M059J (cell line): ENCODE results near the gene PRSS53. TPM values are rescaled to one million over a fixed set of nuclear protein-coding genes. Genes with fewer than 3 reads are reported as not detected.

Experiments used
- DNase-seq: peaks from one replicate; pipeline ENCODE4 v3.0.0-alpha.2; 2012; ENCODE audit warnings: low read depth
- total RNA-seq: library from RNA; depleted of rRNA; stranded (reverse); fragments of >200 nt; shearing (Covaris generic); gene quantifications from 2 replicates; pipeline ENCODE4 v1.2.3, GENCODE V29; 2014; rRNA removed

The PRSS53 gene
- total RNA-seq, 1 experiment from 2014 or later: 2.7 TPM

DNA sequence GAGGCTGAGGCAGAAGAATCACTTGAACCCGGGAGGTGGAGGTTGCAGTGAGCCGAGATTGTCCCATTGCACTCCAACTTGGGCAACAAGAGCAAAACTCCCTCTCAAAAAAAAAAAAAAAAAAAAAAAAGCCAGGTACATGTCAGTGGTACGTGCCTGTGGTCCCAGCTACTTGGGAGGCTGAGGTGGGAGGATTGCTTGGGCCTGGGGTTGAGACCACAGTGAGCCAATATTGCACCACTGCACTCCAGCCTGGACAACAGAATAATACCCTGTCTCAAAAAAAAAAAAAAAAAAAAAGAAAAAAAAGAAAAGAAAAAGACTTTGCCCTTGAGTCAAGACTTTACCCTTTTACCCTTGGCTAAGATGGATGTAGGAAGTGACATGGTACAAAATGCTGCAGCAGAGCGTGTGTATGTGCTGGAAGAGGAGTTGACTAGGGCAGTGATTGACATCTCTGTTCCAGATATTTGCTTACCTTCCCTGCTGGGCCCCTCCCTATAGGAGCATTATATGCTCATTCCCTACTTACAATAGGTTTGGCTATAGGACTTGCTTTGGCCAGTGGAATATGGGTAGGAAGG is 44.8 kb downstream of the PRSS53 start:
- DNase-seq: no peak

DNA sequence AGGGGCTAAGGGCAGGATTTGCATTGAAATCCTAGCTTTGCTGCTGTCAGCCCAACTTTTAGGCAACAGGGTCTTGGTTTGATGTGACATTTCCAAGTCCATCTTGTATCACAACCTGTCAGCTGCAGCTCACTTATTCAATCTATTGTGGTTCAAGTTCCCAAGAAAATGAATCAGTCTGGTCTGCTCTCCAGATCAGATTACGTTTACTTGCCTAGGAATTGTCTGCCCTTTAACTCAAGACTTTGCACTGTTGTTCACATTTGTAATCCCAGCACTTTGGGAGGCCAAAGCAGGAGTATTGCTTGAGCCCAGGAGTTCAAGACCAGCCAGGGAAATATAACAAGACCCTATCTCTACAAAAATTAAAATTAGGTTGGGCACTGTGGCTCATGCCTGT is 45.4 kb downstream of the PRSS53 start:
- DNase-seq: no peak

DNA sequence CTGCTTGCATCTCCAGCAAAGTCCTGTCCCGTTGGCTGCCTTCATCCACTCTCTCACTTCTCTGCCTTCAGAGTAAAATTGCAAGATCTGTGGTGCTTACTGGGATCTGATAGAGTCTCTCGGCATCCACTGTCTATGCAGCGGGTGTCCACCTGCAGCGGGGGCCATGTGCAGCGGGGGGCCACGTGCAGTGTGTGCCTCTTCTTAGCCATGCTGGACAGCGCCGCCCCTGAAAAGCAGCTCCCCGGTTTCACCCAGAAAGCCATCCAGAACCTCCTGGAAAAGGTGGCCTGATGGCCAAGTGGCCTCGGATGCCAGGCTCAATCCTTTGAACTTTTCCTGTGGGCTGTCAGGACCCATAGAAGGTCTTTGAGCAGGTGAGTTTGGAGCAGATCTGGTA is 45.9 kb downstream of the PRSS53 start:
- no peak for DNase-seq

DNA sequence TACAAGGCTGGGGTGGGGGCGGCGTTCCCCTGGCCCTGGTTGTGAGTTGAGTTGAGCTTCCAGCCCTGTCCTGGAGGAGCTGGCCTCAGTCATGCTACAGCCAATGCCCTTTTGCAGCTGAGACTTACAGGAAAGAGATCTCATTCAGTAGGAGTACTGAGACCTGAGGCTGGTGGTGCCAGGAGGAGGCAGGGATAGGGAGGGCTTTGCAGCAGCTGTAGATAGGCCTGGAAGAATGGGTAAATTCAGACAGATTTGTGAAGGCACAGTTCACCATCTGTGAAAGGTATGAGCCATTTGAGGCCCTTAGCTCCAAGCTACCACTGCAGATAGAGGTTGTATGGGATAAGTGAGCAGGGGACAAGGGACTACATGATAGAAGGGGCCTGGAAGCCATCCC is 49.8 kb downstream of the PRSS53 start:
- DNase-seq: no peak

DNA sequence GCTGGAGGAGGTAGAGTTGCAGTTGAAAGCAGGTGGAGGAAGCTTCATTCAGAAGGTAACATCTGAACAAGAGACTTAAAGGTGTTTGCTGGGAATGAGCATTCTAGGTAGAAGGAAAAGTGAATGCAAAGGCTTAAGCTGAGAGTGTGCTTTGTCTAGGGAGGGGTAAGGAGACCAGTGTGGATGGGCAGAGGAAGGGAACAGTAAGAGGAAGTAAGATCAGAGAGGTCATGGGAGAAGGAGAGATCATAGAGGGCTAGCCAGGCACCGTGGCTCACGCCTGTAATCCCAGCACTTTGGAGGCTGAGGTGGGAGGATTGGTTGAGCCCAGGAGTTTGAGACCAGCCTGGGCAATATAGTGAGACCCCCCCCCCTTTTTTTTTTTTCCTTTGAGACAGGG is 52.1 kb downstream of the PRSS53 start:
- no peak for DNase-seq

DNA sequence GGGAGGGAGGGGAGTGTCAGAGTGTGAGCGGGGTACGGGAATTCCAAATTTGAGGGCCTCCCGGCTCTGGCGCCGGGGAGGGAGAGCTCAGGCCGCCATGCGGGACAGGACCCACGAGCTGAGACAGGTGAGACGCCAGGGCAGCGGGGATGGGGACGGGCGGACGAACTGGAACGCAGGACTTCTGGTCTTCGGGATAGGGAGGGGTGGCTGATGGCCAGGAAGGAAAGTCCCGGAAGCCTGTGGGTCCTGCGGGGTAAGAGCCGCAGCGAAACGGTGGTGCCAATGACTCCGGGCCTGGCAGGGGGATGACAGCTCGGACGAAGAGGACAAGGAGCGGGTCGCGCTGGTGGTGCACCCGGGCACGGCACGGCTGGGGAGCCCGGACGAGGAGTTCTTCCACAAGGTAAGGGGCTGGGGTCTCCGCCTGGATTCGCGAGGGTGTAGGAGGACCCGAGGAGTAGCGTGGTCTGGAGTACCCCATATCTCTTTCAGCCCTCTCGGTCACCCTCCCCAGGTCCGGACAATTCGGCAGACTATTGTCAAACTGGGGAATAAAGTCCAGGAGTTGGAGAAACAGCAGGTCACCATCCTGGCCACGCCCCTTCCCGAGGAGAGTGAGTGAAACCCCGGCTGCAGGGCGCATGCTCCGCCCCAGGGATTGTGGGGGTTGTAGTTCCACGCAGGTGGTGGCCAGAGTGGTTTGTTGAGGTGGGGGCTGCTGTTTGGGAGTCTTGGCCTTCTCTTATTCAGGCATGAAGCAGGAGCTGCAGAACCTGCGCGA is 54.8 kb downstream of the PRSS53 start:
- DNase-seq: peak; percentile 89

Other genes with a start within 250 kb of the PRSS53 start
- gene BCL7C, start 194.9 kb downstream of the PRSS53 start, total RNA-seq: 33.6 and 34.7 TPM in 2 replicates
- 0.42 TPM in 1 of 2 replicates, not detected in the other for gene CTF1, start 192.3 kb downstream of the PRSS53 start, total RNA-seq
- 10.5 and 16.8 TPM in 2 replicates for gene FBXL19, start 165.4 kb downstream of the PRSS53 start, total RNA-seq
- 46.0 and 58.5 TPM in 2 replicates for gene ORAI3, start 139.9 kb downstream of the PRSS53 start, total RNA-seq
- 1.4 and 3.9 TPM in 2 replicates for gene SETD1A, start 131.2 kb downstream of the PRSS53 start, total RNA-seq
- 7.0 and 8.2 TPM in 2 replicates for gene HSD3B7, start 103.7 kb downstream of the PRSS53 start, total RNA-seq
- gene STX1B, start 78.3 kb downstream of the PRSS53 start, total RNA-seq: 0.20 and 0.37 TPM in 2 replicates
- 11.7 and 26.7 TPM in 2 replicates for gene STX4, start 55.4 kb downstream of the PRSS53 start, total RNA-seq
- gene ZNF668, start 14.7 kb downstream of the PRSS53 start, total RNA-seq: 6.5 and 11.9 TPM in 2 replicates
- gene ZNF646, start 14.5 kb downstream of the PRSS53 start, total RNA-seq: 14.3 and 21.5 TPM in 2 replicates
- 193 and 223 TPM in 2 replicates for gene VKORC1, start 5.9 kb upstream of the PRSS53 start, total RNA-seq
- gene BCKDK, start 19.4 kb upstream of the PRSS53 start, total RNA-seq: 52.8 and 57.7 TPM in 2 replicates
- 45.0 and 53.3 TPM in 2 replicates for gene KAT8, start 28.7 kb upstream of the PRSS53 start, total RNA-seq
- 0.20 TPM in 1 of 2 replicates, not detected in the other for gene PRSS8, start 46.8 kb upstream of the PRSS53 start, total RNA-seq
- 0.10 and 0.49 TPM in 2 replicates for gene PRSS36, start 61.1 kb upstream of the PRSS53 start, total RNA-seq
- gene FUS, start 91.2 kb upstream of the PRSS53 start, total RNA-seq: 22.4 and 29.3 TPM in 2 replicates
- 7.9 and 8.9 TPM in 2 replicates for gene PYCARD, start 113.8 kb upstream of the PRSS53 start, total RNA-seq
- not detected in 2 replicates for gene TRIM72, start 125.2 kb upstream of the PRSS53 start, total RNA-seq
- gene PYDC1, start 128.2 kb upstream of the PRSS53 start, total RNA-seq: not detected in 2 replicates
- gene ITGAM, start 171.0 kb upstream of the PRSS53 start, total RNA-seq: not detected in 2 replicates